GM19351 (cell line): ENCODE results near the gene PLG.
"Not testable (repeated sequence)": the region's sequence is repeated elsewhere in the genome, so short reads cannot be mapped to it uniquely, and the experiment has no call there.

ENCODE experiments used
- ATAC-seq: cut with Tn5 transposase; IDR thresholded peaks from one replicate; pipeline ENCODE4 v1.9.1; 2021; ENCODE audit warnings: mild to moderate bottlenecking, moderate library complexity; ENCODE audit not compliant: unreplicated experiment

Gene PLG

GRCh38 chr6:160697826-160698225 lies 4.2 kb upstream of the PLG start:
- ATAC-seq: no peak

GRCh38 chr6:160704688-160705087 lies 2.6 kb downstream of the PLG start:
- not testable (repeated sequence) for ATAC-seq

GRCh38 chr6:160708993-160709392 lies 6.9 kb downstream of the PLG start:
- ATAC-seq: not testable (repeated sequence)

GRCh38 chr6:160714731-160715316 lies 12.8 kb downstream of the PLG start:
- ATAC-seq: no peak

- ATAC-seq: no peak
Observed at GRCh38 chr6:160730911-160731310, 28.9 kb downstream of the PLG start.

- ATAC-seq: peak; percentile 69
Observed at GRCh38 chr6:160733050-160733646, 31.1 kb downstream of the PLG start.

GRCh38 chr6:160734627-160735026 lies 32.6 kb downstream of the PLG start:
- no peak for ATAC-seq

GRCh38 chr6:160735523-160735922 lies 33.5 kb downstream of the PLG start:
- peak; percentile 67 for ATAC-seq

- ATAC-seq: no peak
Observed at GRCh38 chr6:160737934-160738333, 35.9 kb downstream of the PLG start.

GRCh38 chr6:160739955-160740354 lies 37.9 kb downstream of the PLG start:
- no peak for ATAC-seq

GRCh38 chr6:160741012-160741411 lies 39.0 kb downstream of the PLG start:
- peak; percentile 95 for ATAC-seq

GRCh38 chr6:160742090-160742489 lies 40.0 kb downstream of the PLG start:
- peak; percentile 52 for ATAC-seq

- peak; percentile 94 for ATAC-seq
Observed at GRCh38 chr6:160750276-160750689, 48.2 kb downstream of the PLG start.

GRCh38 chr6:160753211-160753610 lies 51.2 kb downstream of the PLG start:
- not testable (repeated sequence) for ATAC-seq

GRCh38 chr6:160755165-160755564 lies 53.1 kb downstream of the PLG start:
- ATAC-seq: no peak

GRCh38 chr6:160756021-160756420 lies 54.0 kb downstream of the PLG start:
- no peak for ATAC-seq

- no peak for ATAC-seq
Observed at GRCh38 chr6:160756871-160757270, 54.8 kb downstream of the PLG start.

GRCh38 chr6:160764847-160765246 lies 62.8 kb downstream of the PLG start:
- ATAC-seq: no peak

GRCh38 chr6:160765412-160765811 lies 63.4 kb downstream of the PLG start:
- no peak for ATAC-seq

GRCh38 chr6:160766657-160766988 lies 64.6 kb downstream of the PLG start:
- no peak for ATAC-seq

- ATAC-seq: peak; percentile 92
Observed at GRCh38 chr6:160766989-160767646, 65.1 kb downstream of the PLG start.

GRCh38 chr6:160767647-160768019 lies 65.6 kb downstream of the PLG start:
- ATAC-seq: peak; percentile 16

GRCh38 chr6:160768101-160768500 lies 66.1 kb downstream of the PLG start:
- ATAC-seq: no peak
